ENCODE results near the gene FSCN2.

DNA sequence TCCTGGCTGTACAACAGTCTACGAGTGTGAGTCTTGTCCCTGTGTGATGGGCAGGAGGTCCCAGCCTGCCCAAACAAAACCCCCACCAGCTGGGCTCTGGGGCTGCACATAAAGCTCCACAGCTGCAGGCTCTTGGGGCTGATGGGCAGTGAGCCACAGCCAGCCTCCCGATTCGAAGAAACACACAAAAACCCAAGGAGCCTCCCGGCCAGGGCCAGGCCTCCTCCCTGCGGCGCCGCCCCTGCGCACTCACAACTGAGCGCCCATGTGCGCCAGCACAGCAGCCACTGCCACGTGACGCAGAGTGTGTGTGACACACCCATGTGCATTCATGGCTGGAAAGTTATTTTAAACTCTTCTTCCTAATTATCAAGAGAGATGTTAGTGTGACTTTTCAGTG lies 54.6 kb downstream of the FSCN2 start:
- TF ChIP-seq, protein P1, sequence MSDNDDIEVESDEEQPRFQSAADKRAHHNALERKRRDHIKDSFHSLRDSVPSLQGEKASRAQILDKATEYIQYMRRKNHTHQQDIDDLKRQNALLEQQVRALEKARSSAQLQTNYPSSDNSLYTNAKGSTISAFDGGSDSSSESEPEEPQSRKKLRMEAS (CRISPR knock-in tag; IDR thresholded peaks at IDR 0.05) = no peak
- TF ChIP-seq, protein P2, sequence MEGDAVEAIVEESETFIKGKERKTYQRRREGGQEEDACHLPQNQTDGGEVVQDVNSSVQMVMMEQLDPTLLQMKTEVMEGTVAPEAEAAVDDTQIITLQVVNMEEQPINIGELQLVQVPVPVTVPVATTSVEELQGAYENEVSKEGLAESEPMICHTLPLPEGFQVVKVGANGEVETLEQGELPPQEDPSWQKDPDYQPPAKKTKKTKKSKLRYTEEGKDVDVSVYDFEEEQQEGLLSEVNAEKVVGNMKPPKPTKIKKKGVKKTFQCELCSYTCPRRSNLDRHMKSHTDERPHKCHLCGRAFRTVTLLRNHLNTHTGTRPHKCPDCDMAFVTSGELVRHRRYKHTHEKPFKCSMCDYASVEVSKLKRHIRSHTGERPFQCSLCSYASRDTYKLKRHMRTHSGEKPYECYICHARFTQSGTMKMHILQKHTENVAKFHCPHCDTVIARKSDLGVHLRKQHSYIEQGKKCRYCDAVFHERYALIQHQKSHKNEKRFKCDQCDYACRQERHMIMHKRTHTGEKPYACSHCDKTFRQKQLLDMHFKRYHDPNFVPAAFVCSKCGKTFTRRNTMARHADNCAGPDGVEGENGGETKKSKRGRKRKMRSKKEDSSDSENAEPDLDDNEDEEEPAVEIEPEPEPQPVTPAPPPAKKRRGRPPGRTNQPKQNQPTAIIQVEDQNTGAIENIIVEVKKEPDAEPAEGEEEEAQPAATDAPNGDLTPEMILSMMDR (IDR thresholded peaks at IDR 0.05) = no peak
- TF ChIP-seq, protein P3, sequence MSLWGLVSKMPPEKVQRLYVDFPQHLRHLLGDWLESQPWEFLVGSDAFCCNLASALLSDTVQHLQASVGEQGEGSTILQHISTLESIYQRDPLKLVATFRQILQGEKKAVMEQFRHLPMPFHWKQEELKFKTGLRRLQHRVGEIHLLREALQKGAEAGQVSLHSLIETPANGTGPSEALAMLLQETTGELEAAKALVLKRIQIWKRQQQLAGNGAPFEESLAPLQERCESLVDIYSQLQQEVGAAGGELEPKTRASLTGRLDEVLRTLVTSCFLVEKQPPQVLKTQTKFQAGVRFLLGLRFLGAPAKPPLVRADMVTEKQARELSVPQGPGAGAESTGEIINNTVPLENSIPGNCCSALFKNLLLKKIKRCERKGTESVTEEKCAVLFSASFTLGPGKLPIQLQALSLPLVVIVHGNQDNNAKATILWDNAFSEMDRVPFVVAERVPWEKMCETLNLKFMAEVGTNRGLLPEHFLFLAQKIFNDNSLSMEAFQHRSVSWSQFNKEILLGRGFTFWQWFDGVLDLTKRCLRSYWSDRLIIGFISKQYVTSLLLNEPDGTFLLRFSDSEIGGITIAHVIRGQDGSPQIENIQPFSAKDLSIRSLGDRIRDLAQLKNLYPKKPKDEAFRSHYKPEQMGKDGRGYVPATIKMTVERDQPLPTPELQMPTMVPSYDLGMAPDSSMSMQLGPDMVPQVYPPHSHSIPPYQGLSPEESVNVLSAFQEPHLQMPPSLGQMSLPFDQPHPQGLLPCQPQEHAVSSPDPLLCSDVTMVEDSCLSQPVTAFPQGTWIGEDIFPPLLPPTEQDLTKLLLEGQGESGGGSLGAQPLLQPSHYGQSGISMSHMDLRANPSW (CRISPR knock-in tag; conservative IDR thresholded peaks at IDR 0.05; ENCODE audit: low read depth) = no peak
- TF ChIP-seq, protein P4, sequence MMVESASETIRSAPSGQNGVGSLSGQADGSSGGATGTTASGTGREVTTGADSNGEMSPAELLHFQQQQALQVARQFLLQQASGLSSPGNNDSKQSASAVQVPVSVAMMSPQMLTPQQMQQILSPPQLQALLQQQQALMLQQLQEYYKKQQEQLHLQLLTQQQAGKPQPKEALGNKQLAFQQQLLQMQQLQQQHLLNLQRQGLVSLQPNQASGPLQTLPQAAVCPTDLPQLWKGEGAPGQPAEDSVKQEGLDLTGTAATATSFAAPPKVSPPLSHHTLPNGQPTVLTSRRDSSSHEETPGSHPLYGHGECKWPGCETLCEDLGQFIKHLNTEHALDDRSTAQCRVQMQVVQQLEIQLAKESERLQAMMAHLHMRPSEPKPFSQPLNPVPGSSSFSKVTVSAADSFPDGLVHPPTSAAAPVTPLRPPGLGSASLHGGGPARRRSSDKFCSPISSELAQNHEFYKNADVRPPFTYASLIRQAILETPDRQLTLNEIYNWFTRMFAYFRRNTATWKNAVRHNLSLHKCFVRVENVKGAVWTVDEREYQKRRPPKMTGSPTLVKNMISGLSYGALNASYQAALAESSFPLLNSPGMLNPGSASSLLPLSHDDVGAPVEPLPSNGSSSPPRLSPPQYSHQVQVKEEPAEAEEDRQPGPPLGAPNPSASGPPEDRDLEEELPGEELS (CRISPR knock-in tag; IDR thresholded peaks at IDR 0.05) = no peak
- TF ChIP-seq ESRRA (CRISPR knock-in tag; IDR thresholded peaks at IDR 0.05; ENCODE audit: borderline replicate concordance) (no peak), OVOL2 (CRISPR knock-in tag; IDR thresholded peaks at IDR 0.05; ENCODE audit: borderline replicate concordance) (no peak), NR3C1 (CRISPR knock-in tag; conservative IDR thresholded peaks at IDR 0.05; ENCODE audit: low read depth) (no peak), TCF7 (CRISPR knock-in tag; IDR thresholded peaks at IDR 0.05; ENCODE audit: low read depth) (no peak), JAZF1 (CRISPR knock-in tag; IDR thresholded peaks at IDR 0.05) (no peak), ELF4 (CRISPR knock-in tag; IDR thresholded peaks at IDR 0.05; ENCODE audit: low read depth) (no peak), FOXK1 (CRISPR knock-in tag; IDR thresholded peaks at IDR 0.05) (no peak)
- TF ChIP-seq, protein P5, sequence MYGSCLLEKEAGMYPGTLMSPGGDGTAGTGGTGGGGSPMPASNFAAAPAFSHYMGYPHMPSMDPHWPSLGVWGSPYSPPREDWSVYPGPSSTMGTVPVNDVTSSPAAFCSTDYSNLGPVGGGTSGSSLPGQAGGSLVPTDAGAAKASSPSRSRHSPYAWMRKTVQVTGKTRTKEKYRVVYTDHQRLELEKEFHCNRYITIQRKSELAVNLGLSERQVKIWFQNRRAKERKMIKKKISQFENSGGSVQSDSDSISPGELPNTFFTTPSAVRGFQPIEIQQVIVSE (CRISPR knock-in tag; IDR thresholded peaks at IDR 0.05; ENCODE audit: borderline replicate concordance) = no peak
- TF ChIP-seq, protein P6, sequence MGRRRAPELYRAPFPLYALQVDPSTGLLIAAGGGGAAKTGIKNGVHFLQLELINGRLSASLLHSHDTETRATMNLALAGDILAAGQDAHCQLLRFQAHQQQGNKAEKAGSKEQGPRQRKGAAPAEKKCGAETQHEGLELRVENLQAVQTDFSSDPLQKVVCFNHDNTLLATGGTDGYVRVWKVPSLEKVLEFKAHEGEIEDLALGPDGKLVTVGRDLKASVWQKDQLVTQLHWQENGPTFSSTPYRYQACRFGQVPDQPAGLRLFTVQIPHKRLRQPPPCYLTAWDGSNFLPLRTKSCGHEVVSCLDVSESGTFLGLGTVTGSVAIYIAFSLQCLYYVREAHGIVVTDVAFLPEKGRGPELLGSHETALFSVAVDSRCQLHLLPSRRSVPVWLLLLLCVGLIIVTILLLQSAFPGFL (CRISPR knock-in tag; IDR thresholded peaks at IDR 0.05; ENCODE audit: borderline replicate concordance) = no peak
- TF ChIP-seq, protein P7, sequence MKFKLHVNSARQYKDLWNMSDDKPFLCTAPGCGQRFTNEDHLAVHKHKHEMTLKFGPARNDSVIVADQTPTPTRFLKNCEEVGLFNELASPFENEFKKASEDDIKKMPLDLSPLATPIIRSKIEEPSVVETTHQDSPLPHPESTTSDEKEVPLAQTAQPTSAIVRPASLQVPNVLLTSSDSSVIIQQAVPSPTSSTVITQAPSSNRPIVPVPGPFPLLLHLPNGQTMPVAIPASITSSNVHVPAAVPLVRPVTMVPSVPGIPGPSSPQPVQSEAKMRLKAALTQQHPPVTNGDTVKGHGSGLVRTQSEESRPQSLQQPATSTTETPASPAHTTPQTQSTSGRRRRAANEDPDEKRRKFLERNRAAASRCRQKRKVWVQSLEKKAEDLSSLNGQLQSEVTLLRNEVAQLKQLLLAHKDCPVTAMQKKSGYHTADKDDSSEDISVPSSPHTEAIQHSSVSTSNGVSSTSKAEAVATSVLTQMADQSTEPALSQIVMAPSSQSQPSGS (CRISPR knock-in tag; IDR thresholded peaks at IDR 0.05; ENCODE audit: borderline replicate concordance, low read depth) = no peak
